ENCODE measurements around the gene POGK. TPM values are rescaled to one million over a fixed set of nuclear protein-coding genes. Genes with fewer than 3 reads are reported as not detected.
A peak's percentile ranks its signal among the peaks of the same experiment; 100 is the strongest.

POGK gene
- total and polyA plus RNA-seq, 10 of the 15 experiments (the other 5 are each of a cell fraction or from before 2014, with no cell fraction given): 5.3 to 34.6 (median 18.7) TPM

DNA sequence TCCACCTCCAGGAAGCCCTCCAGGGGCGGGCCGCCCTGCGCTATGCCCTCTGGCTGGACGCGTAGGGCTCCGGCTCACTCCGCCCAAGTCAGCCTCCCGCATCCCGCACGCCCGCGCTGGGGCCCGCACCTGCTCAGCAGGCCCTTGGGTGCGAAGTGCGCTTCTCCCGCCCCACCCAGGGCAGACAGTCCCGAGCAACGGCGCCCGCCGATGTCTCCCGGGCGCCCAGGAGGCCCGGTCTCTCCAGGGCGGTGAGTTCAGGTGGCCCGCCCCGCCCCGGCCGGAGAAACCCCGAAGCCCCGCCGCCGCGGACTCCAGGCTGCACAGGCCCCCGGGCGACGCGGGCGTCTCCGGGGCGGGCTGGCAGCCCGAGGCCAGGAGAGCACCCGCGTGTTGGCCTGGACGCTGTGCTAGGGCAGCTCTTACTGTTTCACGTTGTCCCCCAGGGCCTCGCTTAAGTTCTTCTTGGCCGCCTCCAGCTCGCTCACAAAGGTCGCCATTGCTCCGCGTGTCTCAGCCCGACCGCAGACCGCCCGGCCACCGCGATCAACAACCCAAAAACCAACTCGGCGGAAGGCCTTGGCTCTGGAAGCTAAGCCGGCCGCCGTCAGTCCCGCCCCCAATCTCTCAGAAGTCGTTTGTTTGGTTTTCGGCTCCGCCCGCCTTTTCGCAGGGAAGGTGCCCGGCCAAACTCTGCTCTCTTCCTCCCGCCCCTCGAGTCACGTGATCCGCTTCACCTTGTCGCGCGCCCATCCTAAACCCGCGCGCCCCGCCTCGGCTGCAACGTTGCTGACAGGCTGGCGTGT is 36.7 kb downstream of the POGK start, which contains the start of gene TADA1 (continued):
- TF ChIP-seq, protein P1, sequence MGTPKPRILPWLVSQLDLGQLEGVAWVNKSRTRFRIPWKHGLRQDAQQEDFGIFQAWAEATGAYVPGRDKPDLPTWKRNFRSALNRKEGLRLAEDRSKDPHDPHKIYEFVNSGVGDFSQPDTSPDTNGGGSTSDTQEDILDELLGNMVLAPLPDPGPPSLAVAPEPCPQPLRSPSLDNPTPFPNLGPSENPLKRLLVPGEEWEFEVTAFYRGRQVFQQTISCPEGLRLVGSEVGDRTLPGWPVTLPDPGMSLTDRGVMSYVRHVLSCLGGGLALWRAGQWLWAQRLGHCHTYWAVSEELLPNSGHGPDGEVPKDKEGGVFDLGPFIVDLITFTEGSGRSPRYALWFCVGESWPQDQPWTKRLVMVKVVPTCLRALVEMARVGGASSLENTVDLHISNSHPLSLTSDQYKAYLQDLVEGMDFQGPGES (IDR thresholded peaks at IDR 0.05): no peak
- no peak for TF ChIP-seq ZNF622 (IDR thresholded peaks at IDR 0.05)
- TF ChIP-seq CBFB (IDR thresholded peaks at IDR 0.05; ENCODE audit: low read depth): peak; percentile 91
- TF ChIP-seq ZZZ3 (IDR thresholded peaks at IDR 0.05; ENCODE audit: control insufficient read depth, insufficient read length, low read depth): no peak
- no peak for TF ChIP-seq RBBP5 (conservative IDR thresholded peaks at IDR 0.05)
- TF ChIP-seq, protein P2, sequence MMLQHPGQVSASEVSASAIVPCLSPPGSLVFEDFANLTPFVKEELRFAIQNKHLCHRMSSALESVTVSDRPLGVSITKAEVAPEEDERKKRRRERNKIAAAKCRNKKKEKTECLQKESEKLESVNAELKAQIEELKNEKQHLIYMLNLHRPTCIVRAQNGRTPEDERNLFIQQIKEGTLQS (IDR thresholded peaks at IDR 0.05; ENCODE audit: borderline replicate concordance, extremely low read depth, low read depth, low read length): peak; percentile 51; the same call in 1 of the 2 replicates
- TF ChIP-seq BMI1 (IDR thresholded peaks at IDR 0.05; ENCODE audit: borderline replicate concordance): no peak
- TF ChIP-seq, protein P3, sequence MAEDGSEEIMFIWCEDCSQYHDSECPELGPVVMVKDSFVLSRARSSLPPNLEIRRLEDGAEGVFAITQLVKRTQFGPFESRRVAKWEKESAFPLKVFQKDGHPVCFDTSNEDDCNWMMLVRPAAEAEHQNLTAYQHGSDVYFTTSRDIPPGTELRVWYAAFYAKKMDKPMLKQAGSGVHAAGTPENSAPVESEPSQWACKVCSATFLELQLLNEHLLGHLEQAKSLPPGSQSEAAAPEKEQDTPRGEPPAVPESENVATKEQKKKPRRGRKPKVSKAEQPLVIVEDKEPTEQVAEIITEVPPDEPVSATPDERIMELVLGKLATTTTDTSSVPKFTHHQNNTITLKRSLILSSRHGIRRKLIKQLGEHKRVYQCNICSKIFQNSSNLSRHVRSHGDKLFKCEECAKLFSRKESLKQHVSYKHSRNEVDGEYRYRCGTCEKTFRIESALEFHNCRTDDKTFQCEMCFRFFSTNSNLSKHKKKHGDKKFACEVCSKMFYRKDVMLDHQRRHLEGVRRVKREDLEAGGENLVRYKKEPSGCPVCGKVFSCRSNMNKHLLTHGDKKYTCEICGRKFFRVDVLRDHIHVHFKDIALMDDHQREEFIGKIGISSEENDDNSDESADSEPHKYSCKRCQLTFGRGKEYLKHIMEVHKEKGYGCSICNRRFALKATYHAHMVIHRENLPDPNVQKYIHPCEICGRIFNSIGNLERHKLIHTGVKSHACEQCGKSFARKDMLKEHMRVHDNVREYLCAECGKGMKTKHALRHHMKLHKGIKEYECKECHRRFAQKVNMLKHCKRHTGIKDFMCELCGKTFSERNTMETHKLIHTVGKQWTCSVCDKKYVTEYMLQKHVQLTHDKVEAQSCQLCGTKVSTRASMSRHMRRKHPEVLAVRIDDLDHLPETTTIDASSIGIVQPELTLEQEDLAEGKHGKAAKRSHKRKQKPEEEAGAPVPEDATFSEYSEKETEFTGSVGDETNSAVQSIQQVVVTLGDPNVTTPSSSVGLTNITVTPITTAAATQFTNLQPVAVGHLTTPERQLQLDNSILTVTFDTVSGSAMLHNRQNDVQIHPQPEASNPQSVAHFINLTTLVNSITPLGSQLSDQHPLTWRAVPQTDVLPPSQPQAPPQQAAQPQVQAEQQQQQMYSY (CRISPR knock-in tag; IDR thresholded peaks at IDR 0.05): peak; percentile 92
- TF ChIP-seq YY1 (IDR thresholded peaks at IDR 0.05; ENCODE audit: low read depth, low read length): peak; percentile 95
- peak; percentile 95 for TF ChIP-seq HDGF (IDR thresholded peaks at IDR 0.05)
- TF ChIP-seq IRF4 (IDR thresholded peaks at IDR 0.05; ENCODE audit: low read depth, low read length): no peak
- TF ChIP-seq, protein P4, sequence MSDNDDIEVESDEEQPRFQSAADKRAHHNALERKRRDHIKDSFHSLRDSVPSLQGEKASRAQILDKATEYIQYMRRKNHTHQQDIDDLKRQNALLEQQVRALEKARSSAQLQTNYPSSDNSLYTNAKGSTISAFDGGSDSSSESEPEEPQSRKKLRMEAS (IDR thresholded peaks at IDR 0.05; ENCODE audit: low read depth, low read length): peak; percentile 38; the same call in 1 of the 2 replicates
- no peak for TF ChIP-seq SUPT20H (IDR thresholded peaks at IDR 0.05; ENCODE audit: borderline replicate concordance, control insufficient read depth, low read depth, low read length)
- no peak for TF ChIP-seq MTA2 (IDR thresholded peaks at IDR 0.05; ENCODE audit: low read depth)
- TF ChIP-seq YBX1 (IDR thresholded peaks at IDR 0.05): no peak
- TF ChIP-seq POU2F2 (IDR thresholded peaks at IDR 0.05; ENCODE audit: borderline replicate concordance, low read depth, low read length): peak; percentile 61; the same call in 2 of the 3 replicates
- peak; percentile 80 for TF ChIP-seq PML (IDR thresholded peaks at IDR 0.05; ENCODE audit: low read length)
- TF ChIP-seq ETV6 (conservative IDR thresholded peaks at IDR 0.05 in 1 of 2, IDR thresholded peaks at IDR 0.05 in 1 of 2; ENCODE audit: borderline replicate concordance in 1 of 2, low read depth in 1 of 2): no peak
- TF ChIP-seq BHLHE40 (IDR thresholded peaks at IDR 0.05; ENCODE audit: borderline replicate concordance in 1 of 2, low read depth in 2 of 2, low read length in 1 of 2): peak; percentile 91 to 97
- peak; percentile 70; the same call in 1 of the 2 replicates for TF ChIP-seq ESRRA (IDR thresholded peaks at IDR 0.05; ENCODE audit: low read length)
- peak; percentile 98 for TF ChIP-seq RUNX3 (IDR thresholded peaks at IDR 0.05; ENCODE audit: low read length)
- no peak for TF ChIP-seq CHD4 (IDR thresholded peaks at IDR 0.05)
- TF ChIP-seq, protein P5, sequence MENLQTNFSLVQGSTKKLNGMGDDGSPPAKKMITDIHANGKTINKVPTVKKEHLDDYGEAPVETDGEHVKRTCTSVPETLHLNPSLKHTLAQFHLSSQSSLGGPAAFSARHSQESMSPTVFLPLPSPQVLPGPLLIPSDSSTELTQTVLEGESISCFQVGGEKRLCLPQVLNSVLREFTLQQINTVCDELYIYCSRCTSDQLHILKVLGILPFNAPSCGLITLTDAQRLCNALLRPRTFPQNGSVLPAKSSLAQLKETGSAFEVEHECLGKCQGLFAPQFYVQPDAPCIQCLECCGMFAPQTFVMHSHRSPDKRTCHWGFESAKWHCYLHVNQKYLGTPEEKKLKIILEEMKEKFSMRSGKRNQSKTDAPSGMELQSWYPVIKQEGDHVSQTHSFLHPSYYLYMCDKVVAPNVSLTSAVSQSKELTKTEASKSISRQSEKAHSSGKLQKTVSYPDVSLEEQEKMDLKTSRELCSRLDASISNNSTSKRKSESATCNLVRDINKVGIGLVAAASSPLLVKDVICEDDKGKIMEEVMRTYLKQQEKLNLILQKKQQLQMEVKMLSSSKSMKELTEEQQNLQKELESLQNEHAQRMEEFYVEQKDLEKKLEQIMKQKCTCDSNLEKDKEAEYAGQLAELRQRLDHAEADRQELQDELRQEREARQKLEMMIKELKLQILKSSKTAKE (IDR thresholded peaks at IDR 0.05; ENCODE audit: low read depth, poor library complexity, severe bottlenecking): peak; percentile 44
